ENCODE data around the gene SDK2.

DNA sequence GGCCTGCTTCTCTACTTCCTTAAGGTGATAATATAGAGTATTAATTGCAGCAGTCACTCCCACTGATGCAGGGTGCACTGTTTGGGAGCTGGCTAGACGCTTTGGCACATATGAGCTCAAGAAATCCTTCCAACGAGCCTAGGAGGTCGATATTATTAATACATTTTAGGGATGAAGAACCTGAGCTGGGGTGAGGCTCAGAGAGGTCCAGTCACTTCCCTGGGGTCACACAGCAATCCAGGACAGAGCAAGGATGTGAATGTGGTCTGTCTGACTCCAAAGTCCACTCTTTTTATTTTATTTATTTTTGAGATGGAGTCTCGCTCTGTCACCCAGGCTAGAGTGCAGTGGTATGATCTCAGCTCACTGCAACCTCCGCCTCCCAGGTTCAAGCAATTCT is 176.0 kb downstream of the SDK2 start:
- TF ChIP-seq, protein P1, sequence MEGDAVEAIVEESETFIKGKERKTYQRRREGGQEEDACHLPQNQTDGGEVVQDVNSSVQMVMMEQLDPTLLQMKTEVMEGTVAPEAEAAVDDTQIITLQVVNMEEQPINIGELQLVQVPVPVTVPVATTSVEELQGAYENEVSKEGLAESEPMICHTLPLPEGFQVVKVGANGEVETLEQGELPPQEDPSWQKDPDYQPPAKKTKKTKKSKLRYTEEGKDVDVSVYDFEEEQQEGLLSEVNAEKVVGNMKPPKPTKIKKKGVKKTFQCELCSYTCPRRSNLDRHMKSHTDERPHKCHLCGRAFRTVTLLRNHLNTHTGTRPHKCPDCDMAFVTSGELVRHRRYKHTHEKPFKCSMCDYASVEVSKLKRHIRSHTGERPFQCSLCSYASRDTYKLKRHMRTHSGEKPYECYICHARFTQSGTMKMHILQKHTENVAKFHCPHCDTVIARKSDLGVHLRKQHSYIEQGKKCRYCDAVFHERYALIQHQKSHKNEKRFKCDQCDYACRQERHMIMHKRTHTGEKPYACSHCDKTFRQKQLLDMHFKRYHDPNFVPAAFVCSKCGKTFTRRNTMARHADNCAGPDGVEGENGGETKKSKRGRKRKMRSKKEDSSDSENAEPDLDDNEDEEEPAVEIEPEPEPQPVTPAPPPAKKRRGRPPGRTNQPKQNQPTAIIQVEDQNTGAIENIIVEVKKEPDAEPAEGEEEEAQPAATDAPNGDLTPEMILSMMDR (IDR thresholded peaks at IDR 0.05): no peak
- TF ChIP-seq POLR2AphosphoS5 (IDR thresholded peaks at IDR 0.05) (no peak), POLR2A (IDR thresholded peaks at IDR 0.05) (no peak)

Data from prostate gland (tissue), 2 donors.